SK-MEL-5 (cell line): Measurements from ENCODE around the gene DOLK. TPM values are rescaled to one million over a fixed set of nuclear protein-coding genes. Genes with fewer than 3 reads are reported as not detected.

Experiments used
- DNase-seq: peaks from one replicate; pipeline ENCODE4 v3.0.0-alpha.2; 2016; ENCODE audit warnings: low read depth, low spot score
- in situ Hi-C: cut with HindIII; loops from 2 replicates; pipeline ENCODE4 v1.10.0; 2016; ENCODE audit warnings: low sequenced_read_pairs, high pct_unique_total_duplicates, low pct_unique_long_range_greater_than_20kb
- total RNA-seq: library from RNA; depleted of rRNA; stranded (reverse); fragments of >200 nt; shearing (Covaris generic); gene quantifications from 2 replicates; pipeline ENCODE4 v1.2.3, GENCODE V29; 2014

Gene DOLK
- total RNA-seq, 1 experiment from 2014 or later = 41.7 TPM

- in situ Hi-C loops = no loop called here
- no peak for DNase-seq
Observed at GRCh38 chr9:128913995-128914772, 33.2 kb downstream of the DOLK start.

- in situ Hi-C loops = no loop called here
- no peak for DNase-seq
Observed at GRCh38 chr9:128913048-128913900, 34.1 kb downstream of the DOLK start.

GRCh38 chr9:128912270-128912853, 35.0 kb downstream of the DOLK start:
- DNase-seq = no peak
- in situ Hi-C loops = no loop called here

- in situ Hi-C loops = no loop called here
- no peak for DNase-seq
Observed at GRCh38 chr9:128911529-128912035, 35.8 kb downstream of the DOLK start.

GRCh38 chr9:128910906-128911305, 36.5 kb downstream of the DOLK start:
- in situ Hi-C loops = no loop called here
- no peak for DNase-seq

GRCh38 chr9:128909859-128910258, 37.5 kb downstream of the DOLK start:
- DNase-seq = no peak
- in situ Hi-C loops = no loop called here

- DNase-seq = no peak
Observed at GRCh38 chr9:128908372-128908771, 39.0 kb downstream of the DOLK start.

GRCh38 chr9:128906741-128907140, 40.7 kb downstream of the DOLK start:
- DNase-seq = no peak
- in situ Hi-C loops = no loop called here

More at GRCh38 chr9:128908372-128908771, 39.0 kb downstream of the DOLK start:
- in situ Hi-C loops = no loop called here

- in situ Hi-C loops = no loop called here
- DNase-seq = no peak
Observed at GRCh38 chr9:128905964-128906363, 41.4 kb downstream of the DOLK start.

- in situ Hi-C loops = no loop called here
Observed at GRCh38 chr9:128903871-128904620, 43.4 kb downstream of the DOLK start.

GRCh38 chr9:128903079-128903461, 44.3 kb downstream of the DOLK start:
- DNase-seq = no peak
- in situ Hi-C loops = no loop called here

More at GRCh38 chr9:128903871-128904620, 43.4 kb downstream of the DOLK start:
- no peak for DNase-seq

- in situ Hi-C loops = no loop called here
- DNase-seq = no peak
Observed at GRCh38 chr9:128902351-128903078, 44.9 kb downstream of the DOLK start.

GRCh38 chr9:128901822-128902221, 45.6 kb downstream of the DOLK start:
- in situ Hi-C loops = no loop called here
- no peak for DNase-seq

GRCh38 chr9:128901379-128901778, 46.0 kb downstream of the DOLK start:
- in situ Hi-C loops = no loop called here
- no peak for DNase-seq

GRCh38 chr9:128899566-128900322, 47.7 kb downstream of the DOLK start:
- in situ Hi-C loops = no loop called here
- DNase-seq = no peak

GRCh38 chr9:128898845-128899565, 48.4 kb downstream of the DOLK start:
- in situ Hi-C loops = no loop called here
- DNase-seq = no peak
